Stimulated activated memory B cell treated with anti-CD40 and anti-IgM and Interleukin-4, amounts not matched to agents 10 μg/mL and 1 μg/mL and 100 μg/mL, for 72 hours (primary cell): ENCODE measurements around the gene PACS1.
"Not testable (repeated sequence)": the region's sequence is repeated elsewhere in the genome, so short reads cannot be mapped to it uniquely, and the experiment has no call there.

Experiments
- ATAC-seq: fragments of 150-1000 bp; cut with Tn5 transposase; 2 replicates; pipeline ENCODE4 v1.10.0; 2021
- H3K27ac Mint-ChIP-seq: one replicate; pipeline ENCODE4 v1.8.0; 2022; ENCODE audit warnings: mild to moderate bottlenecking, mixed read lengths
- H3K27me3 Mint-ChIP-seq: one replicate; pipeline ENCODE4 v1.8.0; 2022; ENCODE audit warnings: mixed read lengths
- H3K36me3 Mint-ChIP-seq: one replicate; pipeline ENCODE4 v1.8.0; 2022; ENCODE audit warnings: mixed read lengths
- H3K4me1 Mint-ChIP-seq: one replicate; pipeline ENCODE4 v1.8.0; 2022; ENCODE audit warnings: mixed read lengths
- H3K4me3 Mint-ChIP-seq: one replicate; pipeline ENCODE4 v1.8.0; 2022; ENCODE audit warnings: mild to moderate bottlenecking, moderate library complexity, mixed read lengths
- H3K9me3 Mint-ChIP-seq: one replicate; pipeline ENCODE4 v1.8.0; 2022; ENCODE audit warnings: mixed read lengths

PACS1 gene

GRCh38 chr11:66235141-66235540 is 165.1 kb downstream of the PACS1 start:
- Mint-ChIP-seq H3K4me1 (no peaks in the 10 kb centered on the region), H3K4me3 (no peak overlapping the region), H3K27ac (no peak overlapping the region), H3K36me3 (peaks cover 58% of the 10 kb centered on the region), H3K27me3 (no peaks in the 10 kb centered on the region), H3K9me3 (no peaks in the 10 kb centered on the region)
- no peak for ATAC-seq

GRCh38 chr11:66237867-66238266 is 167.8 kb downstream of the PACS1 start:
- Mint-ChIP-seq H3K27me3 (no peaks in the 10 kb centered on the region), H3K4me3 (no peak overlapping the region), H3K4me1 (no peaks in the 10 kb centered on the region), H3K9me3 (no peaks in the 10 kb centered on the region), H3K27ac (peak overlapping the region; percentile 17), H3K36me3 (peaks cover 66% of the 10 kb centered on the region)
- ATAC-seq = no peak

- Mint-ChIP-seq H3K4me3 (no peak overlapping the region), H3K27ac (no peak overlapping the region), H3K27me3 (no peaks in the 10 kb centered on the region), H3K9me3 (no peaks in the 10 kb centered on the region), H3K4me1 (no peaks in the 10 kb centered on the region), H3K36me3 (peaks cover 63% of the 10 kb centered on the region)
- no peak for ATAC-seq
Measured at GRCh38 chr11:66238786-66239413, 168.8 kb downstream of the PACS1 start.

GRCh38 chr11:66239511-66239910 is 169.4 kb downstream of the PACS1 start:
- no peaks in the 10 kb centered on the region for H3K4me1 Mint-ChIP-seq
- peak overlapping the region; percentile 35 for H3K27ac Mint-ChIP-seq
- H3K27me3 Mint-ChIP-seq = no peaks in the 10 kb centered on the region
- no peak overlapping the region for H3K4me3 Mint-ChIP-seq
- ATAC-seq = no peak
- peaks cover 63% of the 10 kb centered on the region for H3K36me3 Mint-ChIP-seq
- no peaks in the 10 kb centered on the region for H3K9me3 Mint-ChIP-seq

- Mint-ChIP-seq H3K36me3 (peaks cover 60% of the 10 kb centered on the region), H3K4me1 (no peaks in the 10 kb centered on the region), H3K9me3 (no peaks in the 10 kb centered on the region), H3K4me3 (no peak overlapping the region), H3K27me3 (no peaks in the 10 kb centered on the region), H3K27ac (peak overlapping the region; percentile 35)
- no peak for ATAC-seq
Measured at GRCh38 chr11:66239998-66240780, 170.1 kb downstream of the PACS1 start.

- Mint-ChIP-seq H3K4me3 (no peak overlapping the region), H3K36me3 (peaks cover 55% of the 10 kb centered on the region)
Measured at GRCh38 chr11:66240781-66241136, 170.7 kb downstream of the PACS1 start.

GRCh38 chr11:66242095-66242765 is 172.2 kb downstream of the PACS1 start:
- H3K27me3 Mint-ChIP-seq = no peaks in the 10 kb centered on the region
- peak overlapping the region; percentile 35 for H3K27ac Mint-ChIP-seq
- no peaks in the 10 kb centered on the region for H3K4me1 Mint-ChIP-seq
- no peak for ATAC-seq
- no peaks in the 10 kb centered on the region for H3K9me3 Mint-ChIP-seq
- peaks cover 58% of the 10 kb centered on the region for H3K36me3 Mint-ChIP-seq
- H3K4me3 Mint-ChIP-seq = no peak overlapping the region

More at GRCh38 chr11:66240781-66241136, 170.7 kb downstream of the PACS1 start:
- no peaks in the 10 kb centered on the region for H3K4me1 Mint-ChIP-seq
- no peak for ATAC-seq
- no peaks in the 10 kb centered on the region for H3K27me3 Mint-ChIP-seq
- H3K27ac Mint-ChIP-seq = peak overlapping the region; percentile 35
- H3K9me3 Mint-ChIP-seq = no peaks in the 10 kb centered on the region

- H3K4me3 Mint-ChIP-seq = no peak overlapping the region
- H3K27me3 Mint-ChIP-seq = no peaks in the 10 kb centered on the region
- peaks cover 5% of the 10 kb centered on the region for H3K4me1 Mint-ChIP-seq
- H3K36me3 Mint-ChIP-seq = peaks cover 60% of the 10 kb centered on the region
- ATAC-seq = peak; percentile 28
- peak overlapping the region; percentile 62 for H3K27ac Mint-ChIP-seq
- no peaks in the 10 kb centered on the region for H3K9me3 Mint-ChIP-seq
Measured at GRCh38 chr11:66243782-66244535, 173.9 kb downstream of the PACS1 start.

- ATAC-seq = no peak
- Mint-ChIP-seq H3K4me3 (no peak overlapping the region), H3K27me3 (no peaks in the 10 kb centered on the region), H3K36me3 (peaks cover 43% of the 10 kb centered on the region), H3K4me1 (peaks cover 5% of the 10 kb centered on the region), H3K27ac (peak overlapping the region; percentile 38), H3K9me3 (no peaks in the 10 kb centered on the region)
Measured at GRCh38 chr11:66247295-66247694, 177.2 kb downstream of the PACS1 start.

GRCh38 chr11:66247801-66248200 is 177.7 kb downstream of the PACS1 start:
- Mint-ChIP-seq H3K9me3 (no peaks in the 10 kb centered on the region), H3K4me1 (peaks cover 5% of the 10 kb centered on the region), H3K4me3 (no peak overlapping the region), H3K27me3 (no peaks in the 10 kb centered on the region), H3K36me3 (peaks cover 39% of the 10 kb centered on the region), H3K27ac (peak overlapping the region; percentile 38)
- ATAC-seq = no peak

GRCh38 chr11:66248903-66249302 is 178.8 kb downstream of the PACS1 start:
- Mint-ChIP-seq H3K4me3 (no peak overlapping the region), H3K9me3 (no peaks in the 10 kb centered on the region), H3K36me3 (peaks cover 38% of the 10 kb centered on the region), H3K27ac (no peak overlapping the region), H3K27me3 (no peaks in the 10 kb centered on the region), H3K4me1 (peaks cover 12% of the 10 kb centered on the region)
- ATAC-seq = no peak

- peaks cover 21% of the 10 kb centered on the region for H3K4me1 Mint-ChIP-seq
- peaks cover 22% of the 10 kb centered on the region for H3K36me3 Mint-ChIP-seq
- no peak overlapping the region for H3K4me3 Mint-ChIP-seq
- H3K9me3 Mint-ChIP-seq = no peaks in the 10 kb centered on the region
- no peak overlapping the region for H3K27ac Mint-ChIP-seq
- no peaks in the 10 kb centered on the region for H3K27me3 Mint-ChIP-seq
- no peak for ATAC-seq
Measured at GRCh38 chr11:66251809-66252208, 181.7 kb downstream of the PACS1 start.

- H3K4me1 Mint-ChIP-seq = peaks cover 19% of the 10 kb centered on the region
- H3K9me3 Mint-ChIP-seq, ATAC-seq, H3K27me3 Mint-ChIP-seq, H3K27ac Mint-ChIP-seq, H3K4me3 Mint-ChIP-seq: not testable (repeated sequence)
- H3K36me3 Mint-ChIP-seq = peaks cover 12% of the 10 kb centered on the region
Measured at GRCh38 chr11:66253081-66253480, 183.0 kb downstream of the PACS1 start.

GRCh38 chr11:66258473-66258893 is 188.4 kb downstream of the PACS1 start:
- no peaks in the 10 kb centered on the region for H3K9me3 Mint-ChIP-seq
- H3K27ac Mint-ChIP-seq = peak overlapping the region; percentile 89
- H3K27me3 Mint-ChIP-seq = no peaks in the 10 kb centered on the region
- ATAC-seq = no peak
- peaks cover 44% of the 10 kb centered on the region for H3K4me1 Mint-ChIP-seq
- H3K4me3 Mint-ChIP-seq = peak overlapping the region; percentile 85
- peaks cover 47% of the 10 kb centered on the region for H3K36me3 Mint-ChIP-seq

- ATAC-seq = no peak
- peaks cover 42% of the 10 kb centered on the region for H3K4me1 Mint-ChIP-seq
- peaks cover 52% of the 10 kb centered on the region for H3K36me3 Mint-ChIP-seq
- no peaks in the 10 kb centered on the region for H3K9me3 Mint-ChIP-seq
- peak overlapping the region; percentile 89 for H3K27ac Mint-ChIP-seq
- no peaks in the 10 kb centered on the region for H3K27me3 Mint-ChIP-seq
- H3K4me3 Mint-ChIP-seq = no peak overlapping the region
Measured at GRCh38 chr11:66259225-66259624, 189.2 kb downstream of the PACS1 start.
